ENCODE results near the gene RECQL5. TPM values are rescaled to one million over a fixed set of nuclear protein-coding genes. Genes with fewer than 3 reads are reported as not detected.
A peak's percentile ranks its signal among the peaks of the same experiment; 100 is the strongest.

RECQL5 gene
- total RNA-seq, 1 experiment from 2014 or later = 46.1 TPM

GRCh38 chr17:75634376-75634740 lies 32.6 kb downstream of the RECQL5 start:
- ChIA-PET CTCF (interaction anchor here (0.6 to 5.5 kb wide), 6 partner anchors 12 to 115 kb away, joined by 3 to 86 read pairs (median 15); a partner anchor contains a TSS), POLR2A (interaction anchor here (0.6 kb wide), 1 partner anchor 14 kb away, joined by 4 read pairs; no protein-coding TSS in a partner anchor)
- no peak for ATAC-seq
- Histone ChIP-seq H3K4me3 (ENCODE audit: low read depth in 2 of 2, low read length in 2 of 2) (no peak overlapping the region), H3K27ac (ENCODE audit: low read length) (no peak overlapping the region), H3K4me1 (ENCODE audit: control insufficient read depth, insufficient read depth, low read length) (peaks cover 25% of the 10 kb centered on the region), H3K27me3 (ENCODE audit: control insufficient read depth, insufficient read depth, low read length) (no peaks in the 10 kb centered on the region), H3K36me3 (ENCODE audit: control insufficient read depth, insufficient read depth, low read length) (no peaks in the 10 kb centered on the region), H3K9me3 (ENCODE audit: control insufficient read depth, insufficient read depth, low read depth, low read length) (no peaks in the 10 kb centered on the region)
- no peak for DNase-seq (ENCODE audit: low read depth, low spot score)
- BruUV-seq (replicated peaks) = no TSS peak
- no peak for TF ChIP-seq CTCF (IDR thresholded peaks at IDR 0.05)
- no peak for TF ChIP-seq TCF7L2 (IDR thresholded peaks at IDR 0.05; ENCODE audit: low read depth, low read length)
- TF ChIP-seq REST (IDR thresholded peaks at IDR 0.05; ENCODE audit: insufficient read depth in 1 of 2, low read depth in 2 of 2, low read length in 1 of 2) = no peak
- no peak for TF ChIP-seq POLR2AphosphoS5 (IDR thresholded peaks at IDR 0.05; ENCODE audit: low read depth, low read length)
- TF ChIP-seq SIN3A (IDR thresholded peaks at IDR 0.05; ENCODE audit: borderline replicate concordance, insufficient read depth, low read depth, low read length) = no peak
- intact Hi-C loops (cut with micrococcal nuclease; ENCODE audit: unreplicated experiment) (no loop called here), in situ Hi-C loops (cut with HindIII; ENCODE audit: low pct_unique_long_range_greater_than_20kb, low sequenced_read_pairs) (no loop called here)

- Histone ChIP-seq H3K36me3 (ENCODE audit: control insufficient read depth, insufficient read depth, low read length) (no peaks in the 10 kb centered on the region), H3K27me3 (ENCODE audit: control insufficient read depth, insufficient read depth, low read length) (no peaks in the 10 kb centered on the region), H3K9me3 (ENCODE audit: control insufficient read depth, insufficient read depth, low read depth, low read length) (no peaks in the 10 kb centered on the region), H3K4me3 (ENCODE audit: low read depth in 2 of 2, low read length in 2 of 2) (no peak overlapping the region), H3K27ac (ENCODE audit: low read length) (peak overlapping the region; percentile 65), H3K4me1 (ENCODE audit: control insufficient read depth, insufficient read depth, low read length) (peaks cover 25% of the 10 kb centered on the region)
- CTCF ChIA-PET = interaction anchor here (0.6 to 5.5 kb wide), 20 partner anchors 9 to 221 kb away, joined by 3 to 86 read pairs (median 4); partner anchors contain the start of genes ITGB4, LLGL2, TMEM94 and WBP2
- DNase-seq (ENCODE audit: low read depth, low spot score) (peak; percentile 30), ATAC-seq (peak; percentile 82)
- no TSS peak for BruUV-seq (replicated peaks)
- POLR2A ChIA-PET = interaction anchor here (0.6 to 1.2 kb wide), 2 partner anchors 13 to 146 kb away, joined by 3 to 4 read pairs; no protein-coding TSS in a partner anchor
- in situ Hi-C loops (cut with HindIII; ENCODE audit: low pct_unique_long_range_greater_than_20kb, low sequenced_read_pairs) = no loop called here
- intact Hi-C loops (cut with micrococcal nuclease; ENCODE audit: unreplicated experiment) = loop anchor here (1.0 kb wide), 1 partner anchor 115 kb away; no protein-coding TSS in a partner anchor
- no peak for TF ChIP-seq REST (IDR thresholded peaks at IDR 0.05; ENCODE audit: insufficient read depth in 1 of 2, low read depth in 2 of 2, low read length in 1 of 2)
- peak; percentile 97 for TF ChIP-seq SIN3A (IDR thresholded peaks at IDR 0.05; ENCODE audit: borderline replicate concordance, insufficient read depth, low read depth, low read length)
- no peak for TF ChIP-seq POLR2AphosphoS5 (IDR thresholded peaks at IDR 0.05; ENCODE audit: low read depth, low read length)
- peak; percentile 78 for TF ChIP-seq CTCF (IDR thresholded peaks at IDR 0.05)
These were observed 33.2 kb downstream of the RECQL5 start for GRCh38 chr17:75633486-75634375.
